T-helper 17 cell (primary cell): ENCODE data around the gene EHD3. TPM values are rescaled to one million over a fixed set of nuclear protein-coding genes. Genes with fewer than 3 reads are reported as not detected.

ENCODE experiments used
- ATAC-seq: fragments of 150-1000 bp; cut with Tn5 transposase; 2 replicates; pipeline ENCODE4 v1.10.0; 2021; ENCODE audit warnings: mild to moderate bottlenecking, moderate library complexity
- DNase-seq, 3 donors: peaks; one replicate each; pipeline versions ENCODE4 v3.0.0 to v3.0.0-alpha.2; 2020 to 2021
- H3K9me3 ChIP-seq: one replicate; pipeline ENCODE4 v1.7.0; 2013; ENCODE audit warnings: low read length, mild to moderate bottlenecking; ENCODE audit not compliant: control insufficient read depth, poor library complexity, severe bottlenecking
- H3K27ac Mint-ChIP-seq: one replicate; pipeline ENCODE4 v1.8.0; 2022; ENCODE audit warnings: mild to moderate bottlenecking, moderate library complexity, mixed read lengths
- H3K27me3 Mint-ChIP-seq: one replicate; pipeline ENCODE4 v1.8.0; 2022; ENCODE audit warnings: mixed read lengths
- H3K36me3 Mint-ChIP-seq: one replicate; pipeline ENCODE4 v1.8.0; 2022; ENCODE audit warnings: low read depth, mixed read lengths
- H3K4me1 Mint-ChIP-seq: one replicate; pipeline ENCODE4 v1.8.0; 2022; ENCODE audit warnings: mild to moderate bottlenecking, mixed read lengths
- H3K4me3 Mint-ChIP-seq: one replicate; pipeline ENCODE4 v1.8.0; 2022; ENCODE audit warnings: mild to moderate bottlenecking, moderate library complexity, mixed read lengths
- total RNA-seq, 4 donors: library from RNA in 2 of 4; stranded (reverse) in 2 of 4; gene quantifications; one replicate each; pipeline ENCODE4 v1.2.3 and lab custom pipeline; 2022 to 2026

The EHD3 gene
- total RNA-seq, 2 donors from 2014 or later: 3.9 to 23.5 TPM

DNA sequence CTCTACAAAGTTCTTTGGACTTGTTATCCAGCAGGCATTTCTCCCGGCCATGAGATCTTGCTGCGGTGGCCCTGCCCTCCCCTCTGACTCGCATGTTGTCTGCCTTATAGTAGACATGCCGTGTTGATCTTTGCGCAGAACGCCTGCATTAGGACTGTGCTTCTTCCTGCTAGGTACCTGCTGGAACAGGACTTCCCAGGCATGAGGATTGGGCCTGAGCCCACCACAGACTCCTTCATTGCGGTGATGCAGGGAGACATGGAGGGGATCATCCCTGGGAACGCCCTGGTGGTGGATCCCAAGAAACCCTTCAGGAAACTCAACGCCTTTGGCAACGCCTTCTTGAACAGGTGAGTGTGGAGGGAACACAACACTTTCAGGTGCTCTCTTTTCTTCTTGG is 10.1 kb downstream of the EHD3 start:
- DNase-seq: no peak
- ATAC-seq: no peak
- no peaks in the 10 kb centered on the region for H3K9me3 ChIP-seq
- peaks cover 7% of the 10 kb centered on the region for H3K36me3 Mint-ChIP-seq
- H3K4me3 Mint-ChIP-seq: no peak overlapping the region
- H3K27me3 Mint-ChIP-seq: no peaks in the 10 kb centered on the region
- H3K4me1 Mint-ChIP-seq: peaks cover 10% of the 10 kb centered on the region
- no peak overlapping the region for H3K27ac Mint-ChIP-seq

GRCh38 chr2:31246184-31246852 is 12.4 kb downstream of the EHD3 start:
- peaks cover 9% of the 10 kb centered on the region for H3K4me1 Mint-ChIP-seq
- peaks cover 7% of the 10 kb centered on the region for H3K36me3 Mint-ChIP-seq

DNA sequence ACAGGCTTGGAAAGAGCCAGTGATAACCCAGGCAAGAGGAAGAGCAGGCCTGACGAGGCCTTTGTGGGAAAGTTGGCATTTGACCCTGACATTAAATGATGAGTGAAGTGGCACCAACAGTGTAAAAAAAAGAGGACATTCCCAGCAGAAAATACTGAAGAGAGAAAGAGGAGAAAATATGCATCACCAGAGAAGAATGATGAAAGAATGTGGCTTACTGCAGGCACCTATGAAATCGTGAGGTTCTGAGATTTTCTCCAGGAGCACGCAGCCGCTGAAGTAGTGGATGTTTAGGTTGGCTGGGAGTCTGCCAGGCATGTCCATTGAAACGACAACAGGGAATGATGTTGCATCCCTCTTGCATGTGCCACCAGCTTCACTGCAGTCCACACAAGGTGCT is 13.8 kb downstream of the EHD3 start:
- Mint-ChIP-seq H3K27me3 (no peaks in the 10 kb centered on the region), H3K27ac (no peak overlapping the region), H3K4me1 (peaks cover 12% of the 10 kb centered on the region), H3K4me3 (no peak overlapping the region), H3K36me3 (peaks cover 7% of the 10 kb centered on the region)
- H3K9me3 ChIP-seq: no peaks in the 10 kb centered on the region
- ATAC-seq (no peak), DNase-seq (no peak)

More at GRCh38 chr2:31246184-31246852, 12.4 kb downstream of the EHD3 start:
- DNase-seq (no peak), ATAC-seq (no peak)
- H3K27ac Mint-ChIP-seq: no peak overlapping the region
- no peaks in the 10 kb centered on the region for H3K27me3 Mint-ChIP-seq
- no peaks in the 10 kb centered on the region for H3K9me3 ChIP-seq
- H3K4me3 Mint-ChIP-seq: no peak overlapping the region

DNA sequence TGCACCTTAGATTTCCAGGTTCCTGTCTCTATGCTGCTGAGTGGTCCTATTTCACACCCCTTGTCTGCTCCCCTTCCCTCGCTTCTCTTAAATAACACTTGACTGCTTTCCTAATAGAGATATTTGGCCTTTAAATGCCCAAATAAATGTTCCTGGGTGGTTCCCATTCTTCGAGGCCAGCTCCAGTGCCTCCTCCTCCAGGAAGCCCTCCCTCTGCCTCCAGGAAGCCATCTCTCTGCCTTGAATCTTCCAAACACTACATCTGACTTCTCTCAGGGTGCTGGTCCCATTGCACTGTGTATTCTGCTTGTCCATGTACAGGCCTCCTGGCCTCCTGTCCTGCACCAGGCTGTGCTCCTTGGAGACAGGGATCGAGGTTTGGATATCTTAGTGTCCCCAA is 14.2 kb downstream of the EHD3 start:
- Mint-ChIP-seq H3K4me3 (no peak overlapping the region), H3K4me1 (peaks cover 12% of the 10 kb centered on the region), H3K36me3 (peaks cover 7% of the 10 kb centered on the region), H3K27ac (no peak overlapping the region), H3K27me3 (no peaks in the 10 kb centered on the region)
- DNase-seq (no peak), ATAC-seq (no peak)
- no peaks in the 10 kb centered on the region for H3K9me3 ChIP-seq

- no peaks in the 10 kb centered on the region for H3K9me3 ChIP-seq
- H3K4me1 Mint-ChIP-seq: peaks cover 10% of the 10 kb centered on the region
- no peak overlapping the region for H3K4me3 Mint-ChIP-seq
- H3K27me3 Mint-ChIP-seq: no peaks in the 10 kb centered on the region
- H3K27ac Mint-ChIP-seq: peak overlapping the region; percentile 14
- DNase-seq (no peak), ATAC-seq (no peak)
- H3K36me3 Mint-ChIP-seq: peaks cover 7% of the 10 kb centered on the region
Observed at GRCh38 chr2:31249009-31249690, 15.2 kb downstream of the EHD3 start.

DNA sequence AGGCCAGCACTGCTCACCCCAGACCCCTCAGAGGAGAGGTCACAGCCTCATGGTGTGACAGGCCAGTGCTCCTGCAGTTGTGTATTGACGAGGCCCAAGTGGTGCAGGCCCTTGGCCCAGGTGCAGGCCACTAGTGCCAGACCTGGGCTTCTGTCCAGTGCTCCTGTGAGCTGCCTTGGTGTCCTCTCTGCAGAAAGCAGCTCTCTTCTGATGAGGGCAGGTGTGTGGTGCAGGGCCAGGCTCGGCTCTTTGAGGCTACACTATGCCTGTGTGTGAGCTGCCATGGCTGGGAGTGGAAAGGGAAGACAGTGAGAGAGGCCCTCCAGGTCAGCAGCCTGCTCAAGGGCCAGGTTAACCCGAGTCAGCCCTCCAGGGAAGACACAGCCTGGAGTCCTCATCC is 17.1 kb downstream of the EHD3 start:
- ATAC-seq (no peak), DNase-seq (no peak)
- peaks cover 5% of the 10 kb centered on the region for H3K36me3 Mint-ChIP-seq
- no peaks in the 10 kb centered on the region for H3K9me3 ChIP-seq
- no peaks in the 10 kb centered on the region for H3K27me3 Mint-ChIP-seq
- peaks cover 8% of the 10 kb centered on the region for H3K4me1 Mint-ChIP-seq
- H3K4me3 Mint-ChIP-seq: no peak overlapping the region
- no peak overlapping the region for H3K27ac Mint-ChIP-seq

DNA sequence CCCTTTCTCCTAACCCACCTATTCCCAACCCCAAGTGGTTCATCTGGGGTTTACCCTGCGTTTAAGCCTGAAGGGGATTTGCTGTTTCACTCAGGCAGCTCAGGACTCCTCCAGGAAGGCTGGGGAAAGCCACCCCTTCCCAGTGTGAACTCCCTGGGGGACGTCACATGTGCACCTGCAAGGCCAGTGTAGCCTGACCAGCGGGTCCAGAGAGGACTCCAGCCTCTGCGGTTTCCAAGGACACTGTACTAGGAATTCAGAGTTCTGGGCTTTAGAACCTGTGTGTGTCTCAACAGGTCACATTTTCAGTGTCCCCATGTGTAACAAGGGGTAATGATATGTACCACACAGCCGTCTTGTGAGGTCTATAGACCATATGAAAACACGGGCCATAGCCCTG is 17.9 kb downstream of the EHD3 start:
- Mint-ChIP-seq H3K27me3 (no peaks in the 10 kb centered on the region), H3K27ac (no peak overlapping the region), H3K4me3 (no peak overlapping the region), H3K36me3 (peaks cover 3% of the 10 kb centered on the region), H3K4me1 (peaks cover 8% of the 10 kb centered on the region)
- DNase-seq (no peak), ATAC-seq (no peak)
- H3K9me3 ChIP-seq: no peaks in the 10 kb centered on the region

DNA sequence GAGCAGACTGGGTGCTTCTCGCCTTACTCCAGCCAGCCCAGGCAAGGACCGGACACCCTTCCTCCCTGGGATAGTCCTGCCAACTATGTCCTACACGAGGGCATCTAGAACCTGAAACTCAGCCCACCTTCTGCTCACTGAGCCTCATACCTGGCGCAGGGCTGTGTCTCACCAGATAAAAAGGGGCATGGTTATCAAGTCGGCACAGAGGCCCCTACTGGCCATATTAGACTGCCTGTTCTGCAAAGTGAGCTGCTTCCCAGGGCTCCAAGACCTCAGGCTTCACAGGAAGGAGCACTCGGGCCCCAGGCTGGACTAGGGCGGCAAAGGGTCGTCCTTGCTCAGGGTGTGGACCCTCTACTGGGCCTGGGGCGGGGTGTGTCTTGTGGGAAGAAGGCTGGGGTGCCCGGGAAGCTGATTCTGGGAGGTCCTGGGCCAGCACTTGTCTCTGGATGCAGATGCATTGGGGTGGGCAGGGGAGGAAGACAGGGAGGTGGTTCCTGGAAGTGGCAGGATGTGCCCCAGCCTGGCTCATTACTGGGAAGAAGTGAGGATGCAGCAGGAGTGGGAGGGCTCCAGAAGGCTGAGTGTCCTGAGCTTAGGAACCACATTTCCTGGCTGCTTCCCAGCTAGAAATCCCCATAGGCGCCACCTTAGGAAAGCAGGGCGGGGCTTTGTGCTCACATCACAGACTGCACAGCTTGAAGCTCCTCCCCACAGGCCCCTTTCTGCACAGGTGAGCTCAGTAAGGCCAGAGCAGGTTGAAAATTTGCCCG is 19.6 kb downstream of the EHD3 start:
- H3K27ac Mint-ChIP-seq: no peak overlapping the region
- ATAC-seq: no peak

GRCh38 chr2:31254237-31255203 is 20.6 kb downstream of the EHD3 start:
- DNase-seq: no peak
- Mint-ChIP-seq H3K36me3 (no peaks in the 10 kb centered on the region), H3K27ac (peak overlapping the region; percentile 69), H3K4me1 (peaks cover 7% of the 10 kb centered on the region), H3K27me3 (no peaks in the 10 kb centered on the region), H3K4me3 (no peak overlapping the region)
- ATAC-seq: no peak
- H3K9me3 ChIP-seq: no peaks in the 10 kb centered on the region

More for the DNA sequence above, 19.6 kb downstream of the EHD3 start:
- no peaks in the 10 kb centered on the region for H3K9me3 ChIP-seq
- Mint-ChIP-seq H3K4me1 (peaks cover 8% of the 10 kb centered on the region), H3K36me3 (no peaks in the 10 kb centered on the region), H3K27me3 (no peaks in the 10 kb centered on the region), H3K4me3 (peak overlapping the region; percentile 39)
- no peak for DNase-seq

DNA sequence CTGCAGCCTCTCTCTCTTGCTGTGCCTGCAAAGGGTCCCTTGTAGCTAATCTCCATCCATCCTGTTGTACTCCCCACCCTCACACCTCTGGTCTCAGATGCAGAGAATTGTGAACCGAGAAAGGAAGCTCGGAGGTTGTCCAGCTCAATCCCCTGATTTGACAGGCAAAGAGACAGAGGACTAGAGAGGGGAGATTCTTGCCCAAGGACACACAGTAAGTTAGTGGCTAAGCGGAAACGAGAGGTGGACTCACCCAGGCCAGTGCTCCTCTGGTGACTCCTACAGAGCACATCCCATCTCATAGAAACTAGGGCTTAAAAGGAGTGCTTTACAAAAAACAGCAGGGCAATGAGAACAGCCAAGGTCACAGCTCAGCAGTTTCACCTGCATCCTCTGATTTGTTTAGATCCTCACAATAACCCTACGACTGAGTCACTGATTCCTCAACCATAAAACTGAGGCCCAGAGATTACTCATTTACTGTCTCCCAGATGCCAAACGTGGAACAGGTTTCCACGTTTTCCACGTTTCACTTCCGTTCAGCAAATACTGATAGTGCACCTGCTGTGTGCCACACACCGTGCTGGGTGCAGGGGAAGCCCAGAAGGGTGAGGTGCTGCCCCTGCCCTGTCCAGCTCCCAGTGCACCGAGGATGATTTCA is 22.1 kb downstream of the EHD3 start:
- DNase-seq: no peak
- H3K9me3 ChIP-seq: no peaks in the 10 kb centered on the region
- peak; percentile 18 for ATAC-seq
- peaks cover 3% of the 10 kb centered on the region for H3K36me3 Mint-ChIP-seq
- H3K27me3 Mint-ChIP-seq: no peaks in the 10 kb centered on the region
- no peak overlapping the region for H3K4me3 Mint-ChIP-seq
- peaks cover 7% of the 10 kb centered on the region for H3K4me1 Mint-ChIP-seq
- H3K27ac Mint-ChIP-seq: peak overlapping the region; percentile 69

DNA sequence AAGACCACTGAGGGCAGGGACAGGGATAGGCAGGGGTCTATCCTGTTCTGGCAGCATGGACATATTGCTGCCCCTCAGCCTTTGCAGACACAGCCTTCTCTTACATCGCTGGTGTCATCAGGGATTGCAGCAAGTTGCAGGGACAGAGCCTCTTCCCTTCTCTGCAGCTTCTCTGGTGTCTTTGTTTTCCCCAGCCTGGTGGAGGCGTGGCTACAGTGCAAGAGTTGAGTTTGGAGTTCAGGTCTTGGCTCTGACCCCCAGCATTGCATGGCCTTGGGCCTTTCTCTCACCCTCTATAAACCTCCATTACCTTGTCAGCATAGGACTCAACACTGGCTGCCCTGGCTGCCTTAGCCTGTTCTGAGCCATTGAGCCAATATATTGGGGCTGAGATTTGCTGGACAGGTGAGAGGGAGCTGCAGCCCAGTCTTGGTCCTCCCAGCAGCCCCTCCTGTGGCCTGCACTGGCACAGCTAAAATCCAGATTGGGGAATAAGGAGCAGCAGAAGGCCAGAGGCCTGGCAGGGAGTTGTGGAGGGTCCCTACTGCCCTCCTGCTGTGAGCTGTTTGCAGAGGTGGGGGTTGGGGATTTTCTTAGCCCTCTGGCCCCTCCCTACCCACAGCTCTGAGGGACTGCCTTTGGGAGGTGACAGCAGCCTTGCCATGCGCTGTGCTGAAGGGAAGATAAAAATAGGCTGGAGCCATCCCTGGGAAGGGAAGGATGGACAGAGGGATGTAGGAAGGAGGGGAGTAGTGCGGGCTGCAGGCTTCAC is 22.8 kb downstream of the EHD3 start:
- ATAC-seq (no peak), DNase-seq (no peak)
- Mint-ChIP-seq H3K36me3 (peaks cover 3% of the 10 kb centered on the region), H3K27me3 (no peaks in the 10 kb centered on the region), H3K27ac (no peak overlapping the region), H3K4me1 (peaks cover 7% of the 10 kb centered on the region), H3K4me3 (no peak overlapping the region)
- H3K9me3 ChIP-seq: no peaks in the 10 kb centered on the region

DNA sequence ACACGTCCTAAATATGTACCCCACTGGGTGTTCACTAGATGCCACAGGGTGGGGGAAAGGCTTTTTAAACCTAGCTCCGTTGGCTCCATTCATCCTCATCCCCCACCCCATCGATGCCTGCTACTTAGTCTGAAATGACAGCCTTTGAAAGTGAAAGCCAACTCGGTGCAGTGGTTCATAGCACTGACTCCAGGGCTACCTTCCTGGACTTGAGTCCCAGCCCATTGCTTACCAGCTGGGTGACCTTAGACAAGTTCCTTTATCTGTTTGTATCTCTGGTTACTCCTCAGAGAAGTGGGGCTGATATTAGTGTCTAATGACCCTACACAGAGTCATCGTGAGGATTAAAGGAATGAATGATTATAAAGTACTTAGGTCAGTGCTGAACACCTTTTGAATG is 24.4 kb downstream of the EHD3 start:
- H3K27me3 Mint-ChIP-seq: no peaks in the 10 kb centered on the region
- no peak overlapping the region for H3K4me3 Mint-ChIP-seq
- H3K36me3 Mint-ChIP-seq: peaks cover 3% of the 10 kb centered on the region
- no peak for DNase-seq
- H3K9me3 ChIP-seq: no peaks in the 10 kb centered on the region
- no peak overlapping the region for H3K27ac Mint-ChIP-seq
- ATAC-seq: no peak
- H3K4me1 Mint-ChIP-seq: peaks cover 4% of the 10 kb centered on the region
